HepG2 (cell line): ENCODE data around the gene CPNE2. TPM values are rescaled to one million over a fixed set of nuclear protein-coding genes. Genes with fewer than 3 reads are reported as not detected.
"Not testable (repeated sequence)": the region's sequence is repeated elsewhere in the genome, so short reads cannot be mapped to it uniquely, and the experiment has no call there.

Experiments used
- ATAC-seq: fragments of 200-7000 bp; cut with Tn5 transposase; 3 replicates; pipeline ENCODE4 v1.9.1; 2020; ENCODE audit warnings: mild to moderate bottlenecking, moderate library complexity
- BruUV-seq: library from RNA; stranded (reverse); fragments of 400-500 nt; replicated peaks from 2 replicates; lab custom pipeline; 2021; lab: Mats Ljungman, UMichigan
- CTCF ChIA-PET: fragments of 300-600 bp; formaldehyde crosslinking; extraction: SDS; loops from one replicate; lab custom pipeline; 2021; ENCODE audit warnings: low total read pairs, inconsistent platforms, low intra/inter-chr PET ratio; lab: Yijun Ruan, JAX
- POLR2A ChIA-PET: fragments of 350-600 bp; sonication (Branson Sonifier 250); formaldehyde crosslinking; loops from one replicate; lab custom pipeline; 2020; ENCODE audit warnings: antibody characterized with exemption, inconsistent platforms; lab: Yijun Ruan, JAX
- DNase-seq: peaks from one replicate; pipeline ENCODE4 v3.0.0-alpha.2; 2015; ENCODE audit warnings: low spot score
- FAIRE-seq: peaks from 3 replicates; lab custom pipeline; 2011; peaks lifted over from hg19 to GRCh38; lab: Jason Lieb, UNC
- H2AFZ ChIP-seq: one replicate; pipeline ENCODE4 v1.6.1; 2011; ENCODE audit warnings: low read length, inconsistent platforms
- H3K27ac ChIP-seq: fragments of 300-600 bp; 3 replicates; pipeline ENCODE4 v1.8.0; 2011; ENCODE audit warnings: mixed run types, mild to moderate bottlenecking, mixed read lengths, low read length, inconsistent platforms; ENCODE audit not compliant: insufficient read depth; ENCODE audit errors: extremely low read length
- H3K27me3 ChIP-seq, 2 experiments: fragments of 200-600 bp in 1 of 2; 2 replicates in 1 of 2; 3 replicates in 1 of 2; pipeline versions ENCODE4 v1.6.0 to v1.8.0; 2011; ENCODE audit warnings: low read length in 2 of 2, mild to moderate bottlenecking in 2 of 2, moderate library complexity in 2 of 2, inconsistent platforms in 1 of 2; ENCODE audit not compliant: insufficient read depth in 2 of 2, control insufficient read depth in 1 of 2
- H3K36me3 ChIP-seq, 2 experiments: fragments of 200-600 bp in 1 of 2; replicated peaks in 1 of 2; 2 replicates in 1 of 2; 3 replicates in 1 of 2; pipeline versions ENCODE4 v1.5.1 to v1.8.0; 2011; ENCODE audit warnings: low read length in 2 of 2, inconsistent platforms in 1 of 2; ENCODE audit not compliant: insufficient read depth in 2 of 2, control insufficient read depth in 1 of 2
- H3K4me1 ChIP-seq: 2 replicates; pipeline ENCODE4 v1.5.1; 2012; ENCODE audit warnings: low read length, inconsistent platforms; ENCODE audit not compliant: insufficient read depth
- H3K4me2 ChIP-seq: 2 replicates; pipeline ENCODE4 v1.6.0; 2011; ENCODE audit warnings: low read depth, low read length, inconsistent platforms
- H3K4me3 ChIP-seq, 3 experiments: fragments of 200-600 bp in 1 of 3; sonication (generic), shearing (Covaris generic) in 1 of 3; replicated peaks in 1 of 3; 2 replicates each; pipeline ENCODE4 v1.5.1; 2011 to 2016; ENCODE audit warnings: low read length in 3 of 3, inconsistent platforms in 2 of 3, low read depth in 2 of 3, mild to moderate bottlenecking in 2 of 3, control low read depth in 1 of 3, mixed read lengths in 1 of 3; ENCODE audit not compliant: insufficient read depth in 1 of 3
- H3K79me2 ChIP-seq: one replicate; pipeline ENCODE4 v1.6.1; 2011; ENCODE audit warnings: low read length, inconsistent platforms; ENCODE audit not compliant: insufficient read depth
- H3K9ac ChIP-seq: 2 replicates; pipeline ENCODE4 v1.6.0; 2011; ENCODE audit warnings: mild to moderate bottlenecking, low read depth, low read length, inconsistent platforms; ENCODE audit not compliant: insufficient read depth
- H3K9me3 ChIP-seq: 2 replicates; pipeline ENCODE4 v1.5.1; 2012; ENCODE audit warnings: mild to moderate bottlenecking, low read length
- H4K20me1 ChIP-seq: 2 replicates; pipeline ENCODE4 v1.6.0; 2011; ENCODE audit warnings: inconsistent platforms, mild to moderate bottlenecking, low read length, moderate library complexity; ENCODE audit not compliant: insufficient read depth
- CEBPG ChIP-seq: IDR thresholded peaks from 2 replicates; pipeline ENCODE4 v1.6.1; 2016
- HOXA9 ChIP-seq: sonication (generic); formaldehyde crosslinking; IDR thresholded peaks from 2 replicates; pipeline ENCODE4 v1.8.1; 2022; ENCODE audit warnings: missing genetic modification reagents, mild to moderate bottlenecking, moderate library complexity, borderline replicate concordance
- MXD4 ChIP-seq: IDR thresholded peaks from 2 replicates; pipeline ENCODE4 v1.6.1; 2016; ENCODE audit warnings: mild to moderate bottlenecking, missing biosample characterization, missing genetic modification reagents
- NFE2L2 ChIP-seq: fragments of 150-350 bp; IDR thresholded peaks from 2 replicates; pipeline ENCODE4 v1.6.1; 2014; ENCODE audit warnings: low read length
- RFX3 ChIP-seq: IDR thresholded peaks from 2 replicates; pipeline ENCODE4 v1.6.1; 2016; ENCODE audit warnings: missing biosample characterization, missing genetic modification reagents
- SRF ChIP-seq: IDR thresholded peaks from 2 replicates; pipeline ENCODE4 v1.6.1; 2011; ENCODE audit warnings: mild to moderate bottlenecking, low read depth, low read length, moderate library complexity
- TCF12 ChIP-seq, 2 experiments: fragments of 450-650 bp in 1 of 2; sonication (generic) in 1 of 2; formaldehyde crosslinking in 1 of 2; IDR thresholded peaks; 2 replicates each; pipeline versions ENCODE4 v1.6.1 to v1.8.0; 2017 to 2022; ENCODE audit warnings: antibody characterized with exemption in 1 of 2, mild to moderate bottlenecking in 1 of 2, missing genetic modification reagents in 1 of 2, moderate library complexity in 1 of 2
- ZFP37 ChIP-seq: sonication (generic); formaldehyde crosslinking; IDR thresholded peaks from 2 replicates; pipeline ENCODE4 v1.4.0; 2020; ENCODE audit warnings: missing genetic modification reagents, borderline replicate concordance
- ZFY ChIP-seq: sonication (generic); formaldehyde crosslinking; IDR thresholded peaks from 2 replicates; pipeline ENCODE4 v1.4.0; 2020; ENCODE audit warnings: missing genetic modification reagents
- ZNF7 ChIP-seq: IDR thresholded peaks from 2 replicates; pipeline ENCODE4 v1.6.1; 2016; ENCODE audit warnings: missing biosample characterization, missing genetic modification reagents
- WGBS: methylation state at CpG from one replicate; pipeline ENCODE4 v1.1.6; 2017; ENCODE audit warnings: low lambda C conversion rate; 5-methylcytosine and 5-hydroxymethylcytosine counted together
- in situ Hi-C: cut with HindIII; loops from 2 replicates; pipeline ENCODE4 v1.10.0; 2017; ENCODE audit warnings: low pct_unique_long_range_greater_than_20kb; ENCODE audit not compliant: extremely low pct_ligation_motif_present
- intact Hi-C: fragments of 100-400 bp; cut with micrococcal nuclease; formaldehyde crosslinking; loops from one replicate; pipeline ENCODE4 v1.10.0; 2022; ENCODE audit not compliant: unreplicated experiment
- polyA plus RNA-seq, 8 experiments: library from polyadenylated mRNA; depleted of rRNA in 3 of 8; stranded (reverse) in 7 of 8; unstranded in 1 of 8; fragments of >200 nt; fragmentation: Illumina TruSeq in 4 of 8; extraction: Trizol in 4 of 8; gene quantifications; 2 replicates each; pipeline versions ENCODE4 v1.2.1 to v1.2.3, GENCODE V29; 2011 to 2016; ENCODE audit warnings: low read depth in 4 of 8, missing spikeins in 1 of 8, mixed read lengths in 1 of 8; ENCODE audit not compliant: insufficient read depth in 1 of 8
- total RNA-seq, 5 experiments: library from RNA; depleted of rRNA; stranded (reverse); fragments of >200 nt; fragmentation: Illumina TruSeq; extraction: Trizol; gene quantifications; 2 replicates each; pipeline ENCODE4 v1.2.3, GENCODE V29; 2016; ENCODE audit warnings: low read depth in 1 of 5
- TF ChIP-seq, protein P1 (sequence below): sonication (generic); formaldehyde crosslinking; IDR thresholded peaks from 2 replicates; pipeline ENCODE4 v1.4.0; 2020; ENCODE audit warnings: mild to moderate bottlenecking, missing genetic modification reagents
- TF ChIP-seq, protein P2 (sequence below): sonication (generic); formaldehyde crosslinking; IDR thresholded peaks from 2 replicates; pipeline ENCODE4 v1.9.0; 2021; ENCODE audit warnings: missing genetic modification reagents, borderline replicate concordance
- TF ChIP-seq, protein P3 (sequence below): sonication (generic); formaldehyde crosslinking; IDR thresholded peaks from 2 replicates; pipeline ENCODE4 v1.5.1; 2020; ENCODE audit warnings: missing genetic modification reagents, mild to moderate bottlenecking, borderline replicate concordance

Gene CPNE2
- total and polyA plus RNA-seq, 2 of the 13 experiments (the other 11 are each of a cell fraction or from before 2014, with no cell fraction given), result 10.6 to 23.3 TPM

DNA sequence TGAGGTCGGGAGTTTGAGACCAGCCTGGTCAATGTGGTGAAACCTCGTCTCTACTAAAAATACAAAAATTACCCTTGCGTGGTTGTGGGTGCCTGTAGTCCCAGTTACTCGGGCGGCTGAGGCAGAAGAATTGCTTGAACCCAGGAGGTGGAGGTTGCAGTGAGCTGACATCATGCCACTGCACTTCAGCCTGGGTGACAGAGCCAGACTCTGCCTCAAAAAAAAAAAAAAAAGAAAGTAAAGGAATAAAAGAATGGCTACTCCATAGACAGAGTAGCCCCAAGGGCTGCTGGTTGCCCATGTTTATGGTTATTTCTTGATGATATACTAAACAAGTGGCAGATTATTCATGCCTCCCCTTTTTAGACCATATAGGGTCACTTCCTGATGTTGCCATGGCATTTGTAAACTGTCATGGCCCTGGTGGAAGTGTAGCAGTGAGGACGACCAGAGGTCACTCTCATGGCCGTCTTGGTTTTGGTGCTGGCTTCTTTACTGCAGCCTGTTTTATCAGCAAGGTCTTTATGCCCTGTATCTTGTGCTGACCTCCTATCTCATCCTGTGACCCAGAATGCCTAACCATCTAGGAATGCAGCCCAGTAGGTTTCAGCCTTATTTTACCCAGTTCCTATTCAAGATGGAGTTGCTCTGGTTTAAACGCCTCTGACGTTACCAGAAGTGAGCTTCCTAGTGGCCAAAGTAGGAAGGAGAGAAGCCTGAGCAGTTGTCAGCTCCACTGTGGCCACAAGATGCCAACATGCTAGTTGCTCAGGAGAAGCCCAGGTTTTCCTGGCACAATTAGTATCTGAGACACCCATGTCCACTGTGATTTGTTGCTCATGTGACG lies 17.1 kb downstream of the CPNE2 start:
- H3K4me3 ChIP-seq, H3K36me3 ChIP-seq, ATAC-seq, CTCF ChIA-PET, H4K20me1 ChIP-seq, H3K9me3 ChIP-seq, DNase-seq, intact Hi-C loops, H2AFZ ChIP-seq, H3K27ac ChIP-seq, in situ Hi-C loops, H3K4me2 ChIP-seq, H3K4me1 ChIP-seq, BruUV-seq, H3K79me2 ChIP-seq, POLR2A ChIA-PET, H3K27me3 ChIP-seq, FAIRE-seq, H3K9ac ChIP-seq: not testable (repeated sequence)
- TF ChIP-seq SRF, result 0 out of 2 replicates have a peak, but pooled peaks have one; percentile 24
- TF ChIP-seq RFX3 (CRISPR knock-in tag), result peak; percentile 61; the same call in 1 of the 2 replicates
- 56% methylated on average over 10 of the region's 10 CpGs for WGBS

DNA sequence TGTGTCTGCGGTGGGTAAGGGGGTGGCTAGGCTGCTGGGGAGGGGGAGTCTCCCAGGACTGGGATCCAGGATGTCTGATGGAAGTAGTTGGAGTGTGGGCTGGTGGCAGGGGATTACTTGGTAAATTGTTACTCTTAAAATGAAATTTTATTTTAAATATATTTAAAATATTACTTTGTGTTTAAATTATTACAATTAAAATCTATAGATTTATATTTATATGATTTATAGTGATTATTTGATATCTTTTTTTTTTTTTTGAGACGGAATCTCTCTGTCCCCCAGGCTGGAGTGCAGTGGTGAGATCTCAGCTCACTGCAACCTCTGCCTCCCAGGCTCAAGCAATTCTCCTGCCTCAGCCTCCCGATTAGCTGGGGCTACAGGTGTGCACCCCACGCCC lies 18.6 kb downstream of the CPNE2 start:
- H3K36me3 ChIP-seq, result no peaks in the 10 kb centered on the region
- no peaks in the 10 kb centered on the region; a peak in 1 of 5 replicates for H3K27me3 ChIP-seq
- intact Hi-C loops, result no loop called here
- H3K27ac ChIP-seq, result no peak overlapping the region
- no peak overlapping the region for H3K4me2 ChIP-seq
- no peak overlapping the region for H3K9ac ChIP-seq
- H4K20me1 ChIP-seq, result no peaks in the 10 kb centered on the region
- DNase-seq, result no peak
- in situ Hi-C loops, result no loop called here
- H3K4me1 ChIP-seq, result no peaks in the 10 kb centered on the region
- ATAC-seq, result no peak
- no peak overlapping the region for H2AFZ ChIP-seq
- 93% methylated on average over 4 of the region's 4 CpGs for WGBS
- H3K79me2 ChIP-seq, result no peaks in the 10 kb centered on the region
- BruUV-seq, result no TSS peak
- POLR2A ChIA-PET, result no interaction called here
- CTCF ChIA-PET, result no interaction called here
- no peaks in the 10 kb centered on the region for H3K9me3 ChIP-seq
- FAIRE-seq, result no peak
- H3K4me3 ChIP-seq, result no peak overlapping the region
- TF ChIP-seq, protein P1, sequence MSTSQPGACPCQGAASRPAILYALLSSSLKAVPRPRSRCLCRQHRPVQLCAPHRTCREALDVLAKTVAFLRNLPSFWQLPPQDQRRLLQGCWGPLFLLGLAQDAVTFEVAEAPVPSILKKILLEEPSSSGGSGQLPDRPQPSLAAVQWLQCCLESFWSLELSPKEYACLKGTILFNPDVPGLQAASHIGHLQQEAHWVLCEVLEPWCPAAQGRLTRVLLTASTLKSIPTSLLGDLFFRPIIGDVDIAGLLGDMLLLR, result no peak
- TF ChIP-seq MXD4 (CRISPR knock-in tag) (no peak), NFE2L2 (no peak), CEBPG (CRISPR knock-in tag) (no peak), TCF12 (IDR thresholded peaks at IDR 0.05) (no peak), TCF12 (CRISPR knock-in tag; IDR thresholded peaks at IDR 0.05) (no peak), ZNF7 (CRISPR knock-in tag) (no peak), ZFP37 (no peak), ZFY (CRISPR knock-in tag) (no peak), HOXA9 (CRISPR knock-in tag) (no peak)
- TF ChIP-seq, protein P2, sequence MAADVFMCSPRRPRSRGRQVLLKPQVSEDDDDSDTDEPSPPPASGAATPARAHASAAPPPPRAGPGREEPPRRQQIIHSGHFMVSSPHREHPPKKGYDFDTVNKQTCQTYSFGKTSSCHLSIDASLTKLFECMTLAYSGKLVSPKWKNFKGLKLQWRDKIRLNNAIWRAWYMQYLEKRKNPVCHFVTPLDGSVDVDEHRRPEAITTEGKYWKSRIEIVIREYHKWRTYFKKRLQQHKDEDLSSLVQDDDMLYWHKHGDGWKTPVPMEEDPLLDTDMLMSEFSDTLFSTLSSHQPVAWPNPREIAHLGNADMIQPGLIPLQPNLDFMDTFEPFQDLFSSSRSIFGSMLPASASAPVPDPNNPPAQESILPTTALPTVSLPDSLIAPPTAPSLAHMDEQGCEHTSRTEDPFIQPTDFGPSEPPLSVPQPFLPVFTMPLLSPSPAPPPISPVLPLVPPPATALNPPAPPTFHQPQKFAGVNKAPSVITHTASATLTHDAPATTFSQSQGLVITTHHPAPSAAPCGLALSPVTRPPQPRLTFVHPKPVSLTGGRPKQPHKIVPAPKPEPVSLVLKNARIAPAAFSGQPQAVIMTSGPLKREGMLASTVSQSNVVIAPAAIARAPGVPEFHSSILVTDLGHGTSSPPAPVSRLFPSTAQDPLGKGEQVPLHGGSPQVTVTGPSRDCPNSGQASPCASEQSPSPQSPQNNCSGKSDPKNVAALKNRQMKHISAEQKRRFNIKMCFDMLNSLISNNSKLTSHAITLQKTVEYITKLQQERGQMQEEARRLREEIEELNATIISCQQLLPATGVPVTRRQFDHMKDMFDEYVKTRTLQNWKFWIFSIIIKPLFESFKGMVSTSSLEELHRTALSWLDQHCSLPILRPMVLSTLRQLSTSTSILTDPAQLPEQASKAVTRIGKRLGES (CRISPR knock-in tag), result no peak
- TF ChIP-seq, protein P3, sequence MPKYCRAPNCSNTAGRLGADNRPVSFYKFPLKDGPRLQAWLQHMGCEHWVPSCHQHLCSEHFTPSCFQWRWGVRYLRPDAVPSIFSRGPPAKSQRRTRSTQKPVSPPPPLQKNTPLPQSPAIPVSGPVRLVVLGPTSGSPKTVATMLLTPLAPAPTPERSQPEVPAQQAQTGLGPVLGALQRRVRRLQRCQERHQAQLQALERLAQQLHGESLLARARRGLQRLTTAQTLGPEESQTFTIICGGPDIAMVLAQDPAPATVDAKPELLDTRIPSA, result no peak
